Measurements from ENCODE around the gene FLRT1. TPM values are rescaled to one million over a fixed set of nuclear protein-coding genes. Genes with fewer than 3 reads are reported as not detected.
A peak's percentile ranks its signal among the peaks of the same experiment; 100 is the strongest.

Gene FLRT1
- total and polyA plus RNA-seq, 4 experiments from 2014 or later: not detected

GRCh38 chr11:64026575-64027205 is 9.0 kb upstream of the FLRT1 start:
- DNase-seq: no peak
- no peak overlapping the region for H3K27ac Mint-ChIP-seq
- no peaks in the 10 kb centered on the region for H3K9me3 ChIP-seq (ENCODE audit: control insufficient read depth in 1 of 2, low read length in 2 of 2)
- H3K4me1 ChIP-seq (ENCODE audit: insufficient read depth, low read length): no peaks in the 10 kb centered on the region
- no peaks in the 10 kb centered on the region for H3K36me3 Mint-ChIP-seq
- H3K4me3 ChIP-seq (ENCODE audit: low read length in 2 of 2): no peak overlapping the region
- no peak overlapping the region for H3K27ac ChIP-seq (ENCODE audit: low read depth, low read length)
- peaks cover 7 to 22% of the 10 kb centered on the region in 2 donors for H3K27me3 Mint-ChIP-seq
- peaks cover 0 to 4% (median 0%) of the 10 kb centered on the region in 8 donors for H3K9me3 Mint-ChIP-seq
- CTCF ChIA-PET (ENCODE audit: partially characterized antibody): no interaction called here
- H3K36me3 ChIP-seq (ENCODE audit: insufficient read depth, low read length): no peaks in the 10 kb centered on the region
- H3K4me1 Mint-ChIP-seq: no peaks in the 10 kb centered on the region
- intact Hi-C loops (cut with micrococcal nuclease): no loop called here
- POLR2A ChIA-PET (ENCODE audit: partially characterized antibody): no interaction called here
- no peak overlapping the region for H3K4me3 Mint-ChIP-seq
- H3K27me3 ChIP-seq (ENCODE audit: insufficient read depth, low read length): no peaks in the 10 kb centered on the region

- Histone ChIP-seq H3K9me3 (ENCODE audit: control insufficient read depth in 1 of 2, low read length in 2 of 2) (no peaks in the 10 kb centered on the region), H3K27me3 (ENCODE audit: insufficient read depth, low read length) (no peaks in the 10 kb centered on the region), H3K4me1 (ENCODE audit: insufficient read depth, low read length) (no peaks in the 10 kb centered on the region), H3K27ac (ENCODE audit: low read depth, low read length) (no peak overlapping the region), H3K36me3 (ENCODE audit: insufficient read depth, low read length) (no peaks in the 10 kb centered on the region), H3K4me3 (ENCODE audit: low read length in 2 of 2) (no peak overlapping the region)
- ChIA-PET POLR2A (ENCODE audit: partially characterized antibody) (no interaction called here), CTCF (ENCODE audit: partially characterized antibody) (no interaction called here)
- intact Hi-C loops (cut with micrococcal nuclease): no loop called here
- H3K9me3 Mint-ChIP-seq: peaks cover 0 to 4% (median 0%) of the 10 kb centered on the region in 8 donors
- H3K4me3 Mint-ChIP-seq: no peak overlapping the region
- H3K27me3 Mint-ChIP-seq: peaks cover 9 to 25% of the 10 kb centered on the region in 2 donors
- H3K27ac Mint-ChIP-seq: no peak overlapping the region
- no peak for DNase-seq
- H3K36me3 Mint-ChIP-seq: no peaks in the 10 kb centered on the region
- H3K4me1 Mint-ChIP-seq: no peaks in the 10 kb centered on the region
Measured at GRCh38 chr11:64027651-64028397, 7.9 kb upstream of the FLRT1 start.

GRCh38 chr11:64028398-64029115 is 7.2 kb upstream of the FLRT1 start:
- Mint-ChIP-seq H3K9me3 (peaks cover 0 to 4% (median 0%) of the 10 kb centered on the region in 8 donors), H3K4me1 (no peaks in the 10 kb centered on the region), H3K27ac (no peak overlapping the region), H3K27me3 (peaks cover 11 to 28% of the 10 kb centered on the region in 2 donors), H3K36me3 (no peaks in the 10 kb centered on the region), H3K4me3 (no peak overlapping the region)
- Histone ChIP-seq H3K4me3 (ENCODE audit: low read length in 2 of 2) (no peak overlapping the region), H3K9me3 (ENCODE audit: control insufficient read depth in 1 of 2, low read length in 2 of 2) (no peaks in the 10 kb centered on the region), H3K27me3 (ENCODE audit: insufficient read depth, low read length) (no peaks in the 10 kb centered on the region), H3K4me1 (ENCODE audit: insufficient read depth, low read length) (no peaks in the 10 kb centered on the region), H3K27ac (ENCODE audit: low read depth, low read length) (no peak overlapping the region), H3K36me3 (ENCODE audit: insufficient read depth, low read length) (no peaks in the 10 kb centered on the region)
- CTCF ChIA-PET (ENCODE audit: partially characterized antibody): interaction anchor here (1.2 kb wide), 1 partner anchor 27 kb away, joined by 3 read pairs; no protein-coding TSS in a partner anchor
- DNase-seq: no peak
- POLR2A ChIA-PET (ENCODE audit: partially characterized antibody): no interaction called here
- intact Hi-C loops (cut with micrococcal nuclease): no loop called here

GRCh38 chr11:64029773-64030172 is 6.0 kb upstream of the FLRT1 start:
- no peaks in the 10 kb centered on the region for H3K36me3 ChIP-seq (ENCODE audit: insufficient read depth, low read length)
- H3K27ac ChIP-seq (ENCODE audit: low read depth, low read length): no peak overlapping the region
- H3K36me3 Mint-ChIP-seq: no peaks in the 10 kb centered on the region
- ChIA-PET CTCF (ENCODE audit: partially characterized antibody) (no interaction called here), POLR2A (ENCODE audit: partially characterized antibody) (no interaction called here)
- H3K9me3 Mint-ChIP-seq: peaks cover 0 to 6% (median 0%) of the 10 kb centered on the region in 8 donors
- H3K4me3 ChIP-seq (ENCODE audit: low read length in 2 of 2): no peak overlapping the region
- DNase-seq: no peak
- no peaks in the 10 kb centered on the region for H3K4me1 ChIP-seq (ENCODE audit: insufficient read depth, low read length)
- H3K4me3 Mint-ChIP-seq: no peak overlapping the region
- no peaks in the 10 kb centered on the region for H3K27me3 ChIP-seq (ENCODE audit: insufficient read depth, low read length)
- H3K27ac Mint-ChIP-seq: no peak overlapping the region
- no peaks in the 10 kb centered on the region for H3K9me3 ChIP-seq (ENCODE audit: control insufficient read depth in 1 of 2, low read length in 2 of 2)
- peaks cover 18 to 36% of the 10 kb centered on the region in 2 donors for H3K27me3 Mint-ChIP-seq
- peaks cover 0 to 6% (median under 1%) of the 10 kb centered on the region in 4 donors for H3K4me1 Mint-ChIP-seq
- intact Hi-C loops (cut with micrococcal nuclease): no loop called here

- ChIA-PET POLR2A (ENCODE audit: partially characterized antibody) (no interaction called here), CTCF (ENCODE audit: partially characterized antibody) (no interaction called here)
- no peaks in the 10 kb centered on the region for H3K36me3 Mint-ChIP-seq
- Histone ChIP-seq H3K9me3 (ENCODE audit: control insufficient read depth in 1 of 2, low read length in 2 of 2) (no peaks in the 10 kb centered on the region), H3K27me3 (ENCODE audit: insufficient read depth, low read length) (no peaks in the 10 kb centered on the region), H3K4me1 (ENCODE audit: insufficient read depth, low read length) (no peaks in the 10 kb centered on the region), H3K4me3 (ENCODE audit: low read length in 2 of 2) (no peak overlapping the region), H3K36me3 (ENCODE audit: insufficient read depth, low read length) (no peaks in the 10 kb centered on the region), H3K27ac (ENCODE audit: low read depth, low read length) (no peak overlapping the region)
- peaks cover 1 to 12% (median 4%) of the 10 kb centered on the region in 4 donors for H3K4me1 Mint-ChIP-seq
- no peak for DNase-seq
- H3K4me3 Mint-ChIP-seq: no peak overlapping the region
- no peak overlapping the region for H3K27ac Mint-ChIP-seq
- H3K9me3 Mint-ChIP-seq: peaks cover 0 to 6% (median 0%) of the 10 kb centered on the region in 8 donors
- peaks cover 23 to 41% of the 10 kb centered on the region in 2 donors for H3K27me3 Mint-ChIP-seq
- intact Hi-C loops (cut with micrococcal nuclease): no loop called here
Measured at GRCh38 chr11:64031001-64031400, 4.7 kb upstream of the FLRT1 start.

- ChIA-PET CTCF (ENCODE audit: partially characterized antibody) (interaction anchor here (1.0 kb wide), 1 partner anchor 32 kb away, joined by 3 read pairs; no protein-coding TSS in a partner anchor), POLR2A (ENCODE audit: partially characterized antibody) (no interaction called here)
- Histone ChIP-seq H3K27ac (ENCODE audit: low read depth, low read length) (no peak overlapping the region), H3K36me3 (ENCODE audit: insufficient read depth, low read length) (no peaks in the 10 kb centered on the region), H3K4me1 (ENCODE audit: insufficient read depth, low read length) (no peaks in the 10 kb centered on the region), H3K9me3 (ENCODE audit: control insufficient read depth in 1 of 2, low read length in 2 of 2) (no peaks in the 10 kb centered on the region), H3K27me3 (ENCODE audit: insufficient read depth, low read length) (peaks cover 3% of the 10 kb centered on the region), H3K4me3 (ENCODE audit: low read length in 2 of 2) (no peak overlapping the region)
- peaks cover 0 to 4% (median 0%) of the 10 kb centered on the region in 8 donors for H3K9me3 Mint-ChIP-seq
- H3K4me1 Mint-ChIP-seq: peaks cover 1 to 12% (median 4%) of the 10 kb centered on the region in 4 donors
- peaks cover 23 to 34% of the 10 kb centered on the region in 2 donors for H3K27me3 Mint-ChIP-seq
- H3K4me3 Mint-ChIP-seq: no peak overlapping the region
- H3K36me3 Mint-ChIP-seq: no peaks in the 10 kb centered on the region
- no peak for DNase-seq
- H3K27ac Mint-ChIP-seq: no peak overlapping the region
- intact Hi-C loops (cut with micrococcal nuclease): no loop called here
Measured at GRCh38 chr11:64032050-64032449, 3.7 kb upstream of the FLRT1 start.

GRCh38 chr11:64034411-64034811 is 1.3 kb upstream of the FLRT1 start:
- H3K27ac Mint-ChIP-seq: peak overlapping the region in 1 of 7 donors; percentile 30
- peaks cover 1 to 12% (median 4%) of the 10 kb centered on the region in 4 donors for H3K4me1 Mint-ChIP-seq
- ChIA-PET CTCF (ENCODE audit: partially characterized antibody) (no interaction called here), POLR2A (ENCODE audit: partially characterized antibody) (no interaction called here)
- peak overlapping the region in 3 of 8 donors; percentile 6 to 36 (median 33) for H3K4me3 Mint-ChIP-seq
- no peaks in the 10 kb centered on the region for H3K36me3 Mint-ChIP-seq
- Histone ChIP-seq H3K27ac (ENCODE audit: low read depth, low read length) (no peak overlapping the region), H3K27me3 (ENCODE audit: insufficient read depth, low read length) (peaks cover 12% of the 10 kb centered on the region), H3K9me3 (ENCODE audit: control insufficient read depth in 1 of 2, low read length in 2 of 2) (no peaks in the 10 kb centered on the region), H3K36me3 (ENCODE audit: insufficient read depth, low read length) (no peaks in the 10 kb centered on the region), H3K4me1 (ENCODE audit: insufficient read depth, low read length) (no peaks in the 10 kb centered on the region), H3K4me3 (ENCODE audit: low read length in 2 of 2) (no peak overlapping the region)
- intact Hi-C loops (cut with micrococcal nuclease): no loop called here
- no peak for DNase-seq
- H3K9me3 Mint-ChIP-seq: peaks cover 0 to 2% (median 0%) of the 10 kb centered on the region in 8 donors
- peaks cover 19 to 35% of the 10 kb centered on the region in 2 donors for H3K27me3 Mint-ChIP-seq
